HG03103 (cell line): ENCODE measurements around the gene SRPRA.
A peak's percentile ranks its signal among the peaks of the same experiment; 100 is the strongest.
"Not testable (repeated sequence)": the region's sequence is repeated elsewhere in the genome, so short reads cannot be mapped to it uniquely, and the experiment has no call there.

ENCODE experiments used
- ATAC-seq: cut with Tn5 transposase; IDR thresholded peaks from one replicate; pipeline ENCODE4 v1.9.1; 2021; ENCODE audit warnings: low read depth; ENCODE audit not compliant: unreplicated experiment

Gene SRPRA, protein sequence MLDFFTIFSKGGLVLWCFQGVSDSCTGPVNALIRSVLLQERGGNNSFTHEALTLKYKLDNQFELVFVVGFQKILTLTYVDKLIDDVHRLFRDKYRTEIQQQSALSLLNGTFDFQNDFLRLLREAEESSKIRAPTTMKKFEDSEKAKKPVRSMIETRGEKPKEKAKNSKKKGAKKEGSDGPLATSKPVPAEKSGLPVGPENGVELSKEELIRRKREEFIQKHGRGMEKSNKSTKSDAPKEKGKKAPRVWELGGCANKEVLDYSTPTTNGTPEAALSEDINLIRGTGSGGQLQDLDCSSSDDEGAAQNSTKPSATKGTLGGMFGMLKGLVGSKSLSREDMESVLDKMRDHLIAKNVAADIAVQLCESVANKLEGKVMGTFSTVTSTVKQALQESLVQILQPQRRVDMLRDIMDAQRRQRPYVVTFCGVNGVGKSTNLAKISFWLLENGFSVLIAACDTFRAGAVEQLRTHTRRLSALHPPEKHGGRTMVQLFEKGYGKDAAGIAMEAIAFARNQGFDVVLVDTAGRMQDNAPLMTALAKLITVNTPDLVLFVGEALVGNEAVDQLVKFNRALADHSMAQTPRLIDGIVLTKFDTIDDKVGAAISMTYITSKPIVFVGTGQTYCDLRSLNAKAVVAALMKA

GRCh38 chr11:126268708-126269579 is at the start of gene SRPRA, which contains the start of gene FOXRED1:
TSS of gene SRPRA (minus strand) at chr11:126268895. CDS start at chr11:126268804, 91 bp downstream.
TSS of gene FOXRED1 (plus strand) at chr11:126269154. CDS start at chr11:126269207, 53 bp downstream.
- peak; percentile 99 for ATAC-seq

GRCh38 chr11:126317756-126318573 is 49.3 kb upstream of the SRPRA start:
- ATAC-seq = peak; percentile 20

DNA sequence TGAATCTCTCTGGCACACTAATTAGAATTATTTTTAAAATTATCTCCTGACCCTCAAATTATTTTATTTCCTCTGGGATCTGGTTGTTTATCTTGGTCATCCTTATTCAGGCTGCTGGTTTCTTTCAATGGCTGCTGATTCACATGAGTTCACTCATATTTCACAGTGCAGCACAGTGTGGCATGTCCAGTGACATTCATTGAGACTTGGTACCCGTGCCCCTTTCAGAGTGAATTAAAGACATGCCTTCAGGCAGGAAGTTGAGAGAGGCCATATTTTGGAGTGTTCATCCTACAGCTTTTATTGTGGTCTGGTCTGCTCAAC is 48.7 kb upstream of the SRPRA start:
- no peak for ATAC-seq

- no peak for ATAC-seq
Observed at GRCh38 chr11:126313826-126314225, 45.1 kb upstream of the SRPRA start.

DNA sequence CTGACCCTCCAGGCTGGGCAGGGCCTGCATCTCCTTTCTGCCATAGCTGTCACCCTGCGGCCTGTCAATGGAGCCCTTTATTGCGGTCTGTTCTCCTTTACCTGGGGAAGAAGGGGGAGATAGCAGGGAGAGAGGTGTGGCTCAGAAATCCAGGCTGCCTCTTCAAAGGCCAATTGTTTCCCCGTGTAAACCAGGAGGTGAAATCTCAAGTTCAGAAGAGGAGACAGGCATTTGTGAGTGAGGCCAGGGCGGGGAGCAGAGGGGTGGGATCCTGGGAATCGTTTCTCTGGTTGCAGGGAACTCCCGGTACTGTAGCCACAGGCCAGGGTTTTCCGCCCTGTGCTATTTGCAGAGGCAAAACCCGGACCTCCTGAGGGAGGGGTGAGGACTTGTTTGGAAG is 44.3 kb upstream of the SRPRA start:
- ATAC-seq = no peak

DNA sequence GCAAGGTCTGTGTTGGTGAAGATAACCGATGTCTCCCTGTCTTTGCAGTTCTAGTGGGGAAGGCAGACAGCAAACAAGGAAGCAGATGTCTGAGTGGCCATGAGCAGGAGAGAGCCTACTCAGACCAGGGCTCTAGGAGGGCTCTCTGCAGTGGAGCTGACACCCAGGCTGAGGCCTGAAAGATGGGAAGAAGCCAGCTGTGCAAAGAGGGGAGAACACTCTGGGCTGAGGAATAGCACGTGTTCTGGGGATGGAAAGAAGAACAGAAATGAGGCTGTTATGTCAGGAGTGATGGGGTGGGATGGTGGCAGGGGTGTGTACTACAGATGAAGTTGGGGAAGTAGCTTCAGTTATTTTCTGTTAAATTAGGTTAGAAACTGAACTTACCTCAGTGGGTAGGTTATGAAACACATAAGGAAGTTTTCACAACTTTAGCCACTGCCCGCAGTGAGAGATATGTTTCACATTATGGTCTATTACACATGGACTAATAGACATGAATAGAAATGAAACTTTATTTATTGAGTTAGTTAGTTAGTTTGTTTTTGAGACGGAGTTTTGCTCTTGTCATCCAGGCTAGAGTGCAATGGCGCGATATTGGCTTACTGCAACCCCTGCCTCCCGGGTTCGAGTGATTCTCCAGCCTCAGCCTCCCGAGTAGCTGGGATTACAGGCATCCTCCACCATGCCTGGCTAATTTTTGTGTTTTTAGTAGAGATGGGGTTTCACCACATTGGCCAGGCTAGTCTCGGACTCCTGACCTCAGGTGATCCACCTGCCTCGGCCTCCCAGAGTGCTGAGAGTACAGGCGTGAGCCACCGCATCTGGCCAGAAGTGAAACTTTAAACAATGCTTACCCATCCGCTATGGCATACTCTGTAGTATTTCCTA is 43.0 kb upstream of the SRPRA start:
- ATAC-seq = peak; percentile 46

GRCh38 chr11:126310992-126311310 is 42.3 kb upstream of the SRPRA start:
- ATAC-seq = no peak

- peak; percentile 38 for ATAC-seq
Observed at GRCh38 chr11:126310200-126310991, 41.7 kb upstream of the SRPRA start.

- ATAC-seq = not testable (repeated sequence)
Observed at GRCh38 chr11:126308771-126309170, 40.1 kb upstream of the SRPRA start.

- ATAC-seq = no peak
Observed at GRCh38 chr11:126308271-126308671, 39.6 kb upstream of the SRPRA start.

GRCh38 chr11:126307706-126308105 is 39.0 kb upstream of the SRPRA start:
- ATAC-seq = no peak

DNA sequence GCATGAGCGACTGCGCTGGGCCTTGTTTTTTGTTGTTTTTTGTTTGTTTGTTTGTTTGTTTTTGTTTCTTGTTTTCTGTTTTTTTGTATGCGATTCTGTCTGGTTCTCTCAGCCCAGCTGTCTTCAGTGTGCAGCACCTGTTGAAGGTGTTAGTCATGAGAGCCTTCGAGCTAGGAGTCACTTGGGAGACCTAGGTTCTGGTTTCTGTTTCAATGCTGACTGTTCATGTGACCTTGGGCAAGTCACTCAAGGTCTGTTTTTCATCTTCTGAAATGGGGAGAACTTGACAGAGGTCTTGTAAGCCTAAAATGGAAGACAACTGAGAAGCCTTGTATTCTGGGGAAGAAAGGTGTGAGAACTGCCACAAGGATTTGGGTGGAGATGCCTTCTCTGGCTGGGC is 37.0 kb upstream of the SRPRA start:
- peak; percentile 48 for ATAC-seq

- ATAC-seq = peak; percentile 19
Observed at GRCh38 chr11:126304457-126305075, 35.9 kb upstream of the SRPRA start.

DNA sequence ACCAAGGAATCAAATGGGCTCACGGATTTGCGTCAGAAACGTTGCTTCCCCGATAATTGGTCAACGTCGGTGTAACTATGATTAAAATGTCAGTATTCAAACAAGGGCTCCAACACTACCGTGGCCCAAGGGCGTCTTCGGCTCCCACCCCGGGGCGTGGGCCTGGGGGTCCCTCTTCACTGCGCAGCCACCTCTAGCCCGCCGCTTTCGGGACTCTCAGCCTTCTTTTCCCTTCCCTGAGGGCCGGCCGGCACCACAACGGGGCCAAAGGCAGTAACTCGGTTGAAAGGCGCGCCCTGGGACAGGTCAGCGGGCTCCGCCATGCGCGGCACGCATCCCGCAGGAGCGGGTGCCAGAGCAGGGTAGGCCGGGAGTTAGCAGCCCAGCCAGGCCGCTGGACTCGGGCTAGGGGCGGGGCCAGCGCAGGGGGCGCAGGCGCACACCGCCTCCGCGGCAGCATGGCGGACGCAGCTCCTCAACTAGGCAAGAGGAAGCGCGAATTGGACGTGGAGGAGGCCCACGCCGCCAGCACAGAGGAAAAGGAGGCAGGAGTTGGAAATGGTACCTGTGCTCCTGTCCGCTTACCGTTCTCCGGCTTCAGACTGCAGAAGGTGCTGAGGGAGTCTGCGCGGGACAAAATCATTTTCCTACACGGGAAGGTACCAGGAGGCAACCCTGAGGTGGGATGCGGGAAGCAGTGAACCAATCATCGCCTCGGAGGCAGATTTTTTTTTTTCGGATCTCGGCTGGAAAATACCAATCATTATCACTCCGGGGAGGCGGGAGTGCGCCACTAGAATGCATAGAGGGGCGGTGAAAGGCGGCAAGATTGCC is 35.1 kb upstream of the SRPRA start, which contains the start of gene DCPS:
Gene DCPS, plus strand, starts transcription at position 438 of the 834 bp plus-strand sequence. Its CDS starts 21 bp downstream, at position 459.
- ATAC-seq = peak; percentile 76

- ATAC-seq = no peak
Observed at GRCh38 chr11:126297004-126297403, 28.3 kb upstream of the SRPRA start.

DNA sequence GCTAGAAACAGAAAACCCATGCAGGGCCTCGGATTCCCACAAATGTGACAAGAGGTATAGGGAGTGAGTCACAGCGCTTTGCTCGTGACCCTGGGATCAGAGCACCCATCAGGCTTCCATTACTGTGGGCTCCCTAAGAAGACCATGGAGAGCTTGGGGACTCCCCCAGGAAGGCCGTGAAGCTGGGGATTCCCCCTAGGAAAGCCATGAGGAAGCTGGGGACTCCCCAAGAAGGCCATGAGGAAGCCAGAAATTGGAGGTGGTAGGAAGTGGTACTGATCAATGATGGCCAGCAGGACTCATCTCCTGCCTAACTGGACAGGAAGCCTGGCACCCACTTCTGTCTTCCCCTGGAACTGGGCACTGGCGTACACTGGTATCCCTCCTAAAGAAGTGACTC is 25.0 kb upstream of the SRPRA start:
- ATAC-seq = no peak

DNA sequence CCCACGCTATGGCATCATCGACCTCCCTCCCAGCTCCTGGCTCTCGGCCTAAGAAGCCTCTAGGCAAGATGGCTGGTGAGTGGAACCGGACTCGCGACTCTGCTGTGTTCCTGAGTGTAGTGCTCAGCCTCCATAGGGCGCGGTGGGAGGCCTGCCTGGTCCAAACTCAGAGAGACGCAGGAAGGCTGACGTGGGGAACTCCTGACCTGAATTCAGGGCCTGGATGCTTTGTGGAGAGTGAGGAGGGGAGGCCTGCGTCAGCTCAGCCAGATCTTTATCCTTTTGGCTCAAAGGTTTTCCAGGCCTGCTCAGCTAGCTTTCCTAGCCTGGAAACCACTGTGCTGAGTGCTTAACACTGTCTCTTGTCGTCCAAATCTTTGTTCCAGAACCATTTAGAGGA is 22.2 kb upstream of the SRPRA start:
- ATAC-seq = no peak
